Neural progenitor cell (in vitro differentiated cells): Measurements from ENCODE around the gene TNFRSF19.

Experiments used
- CTCF ChIP-seq: fragments of 200-600 bp; sonication (generic); IDR thresholded peaks from 2 replicates; pipeline ENCODE4 v1.5.1; 2017; ENCODE audit warnings: antibody characterized with exemption, mild to moderate bottlenecking
- EZH2 ChIP-seq: fragments of 200-600 bp; sonication (generic); IDR thresholded peaks from 2 replicates; pipeline ENCODE4 v1.6.1; 2017; ENCODE audit warnings: antibody characterized with exemption, mild to moderate bottlenecking, moderate library complexity
- EZH2phosphoT487 ChIP-seq: fragments of 200-600 bp; sonication (generic); IDR thresholded peaks from 2 replicates; pipeline ENCODE4 v1.6.1; 2017; ENCODE audit warnings: antibody characterized with exemption

GRCh38 chr13:23558675-23559536 is 11.3 kb upstream of the TNFRSF19 start:
- TF ChIP-seq CTCF (no peak), EZH2 (no peak), EZH2phosphoT487 (no peak)
